H1 (cell line): ENCODE results near the gene TMEM45A.

Experiments used
- CBX5 ChIP-seq: fragments of 300-800, 300-1000 bp; sonication (generic); IDR thresholded peaks from 2 replicates; pipeline ENCODE4 v1.7.1; 2016; ENCODE audit warnings: antibody characterized with exemption, low read length, low read depth
- CHD7 ChIP-seq: fragments of 300-600 bp; sonication (generic); IDR thresholded peaks from 2 replicates; pipeline ENCODE4 v1.7.1; 2012; ENCODE audit warnings: low read length, moderate library complexity, mild to moderate bottlenecking, inconsistent platforms; ENCODE audit not compliant: insufficient replicate concordance
- CTCF ChIP-seq, 3 experiments: IDR thresholded peaks; 1 replicate in 2 of 3; 2 replicates in 1 of 3; pipeline versions ENCODE4 v1.5.1 to v1.6.1; 2011; ENCODE audit warnings: low read length in 3 of 3, mild to moderate bottlenecking in 3 of 3, inconsistent platforms in 2 of 3, low read depth in 1 of 3, moderate library complexity in 1 of 3; ENCODE audit not compliant: insufficient read depth in 1 of 3; ENCODE audit errors: control extremely low read depth in 1 of 3
- PHF8 ChIP-seq: fragments of 200-600 bp; sonication (generic); conservative IDR thresholded peaks from 2 replicates; pipeline ENCODE4 v1.7.1; 2012; ENCODE audit warnings: low read depth, mild to moderate bottlenecking, inconsistent platforms, low read length, moderate library complexity
- TAF1 ChIP-seq: IDR thresholded peaks from 2 replicates; pipeline ENCODE4 v1.6.1; 2011; ENCODE audit warnings: mild to moderate bottlenecking, low read depth, low read length
- TCF12 ChIP-seq: IDR thresholded peaks from 2 replicates; pipeline ENCODE4 v1.6.1; 2011; ENCODE audit warnings: low read depth, mild to moderate bottlenecking, low read length

GRCh38 chr3:100614941-100615340 lies 122.5 kb downstream of the TMEM45A start:
- no peak for TF ChIP-seq CTCF (IDR thresholded peaks at IDR 0.05; ENCODE audit: control extremely low read depth in 1 of 3, insufficient read depth in 1 of 3, low read depth in 1 of 3, low read length in 3 of 3)
- no peak for TF ChIP-seq CBX5
- no peak for TF ChIP-seq TCF12
- no peak for TF ChIP-seq PHF8
- no peak for TF ChIP-seq CHD7
- TF ChIP-seq TAF1: no peak
